DMS79 treated with DMSO at 0.1 percent for 48 hours (cell line): ENCODE measurements around the gene ABHD17C.

Source experiments
- DNase-seq: peaks from one replicate; lab custom pipeline; 2025; lab: John Stamatoyannopoulos, UW

ABHD17C gene

DNA sequence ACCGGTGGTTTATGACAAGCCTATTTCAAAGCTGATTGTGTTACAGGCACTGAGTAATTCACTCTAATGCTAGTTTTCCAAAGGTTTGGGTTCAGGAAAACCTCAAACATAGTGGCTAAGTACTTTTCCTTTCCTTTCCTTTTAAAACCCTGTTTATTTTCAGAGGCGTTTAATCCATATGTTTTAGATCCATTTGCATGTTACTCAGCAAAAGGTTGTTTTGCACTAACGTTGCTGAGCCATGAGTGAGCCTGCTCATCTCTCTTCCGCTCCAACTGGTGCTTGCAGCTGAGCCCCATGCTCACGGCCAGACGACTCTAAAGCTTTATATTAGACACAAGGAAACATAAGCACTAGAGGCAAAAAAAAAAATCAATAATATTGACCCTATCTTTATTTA is 93.4 kb downstream of the ABHD17C start:
- no peak for DNase-seq

DNA sequence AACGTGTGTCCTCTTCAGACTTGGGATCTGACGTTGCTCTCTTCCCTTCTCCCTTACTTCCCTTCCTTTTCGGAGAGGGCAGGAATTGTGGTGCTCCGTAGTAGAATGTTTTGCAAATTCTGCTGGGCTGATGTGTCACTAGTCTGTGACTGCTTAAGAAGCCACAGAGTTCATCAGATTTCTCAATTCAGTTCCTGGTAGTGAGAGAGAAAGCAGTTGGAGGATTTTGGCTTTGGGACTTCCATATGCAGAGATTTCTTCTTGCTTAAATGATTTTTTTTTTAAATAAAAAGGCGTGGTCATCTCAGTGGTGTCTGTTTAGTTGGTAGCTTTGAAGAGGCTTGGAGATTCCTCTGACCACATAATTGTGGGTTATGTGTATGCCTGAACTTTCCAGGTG is 94.2 kb downstream of the ABHD17C start:
- DNase-seq = no peak

DNA sequence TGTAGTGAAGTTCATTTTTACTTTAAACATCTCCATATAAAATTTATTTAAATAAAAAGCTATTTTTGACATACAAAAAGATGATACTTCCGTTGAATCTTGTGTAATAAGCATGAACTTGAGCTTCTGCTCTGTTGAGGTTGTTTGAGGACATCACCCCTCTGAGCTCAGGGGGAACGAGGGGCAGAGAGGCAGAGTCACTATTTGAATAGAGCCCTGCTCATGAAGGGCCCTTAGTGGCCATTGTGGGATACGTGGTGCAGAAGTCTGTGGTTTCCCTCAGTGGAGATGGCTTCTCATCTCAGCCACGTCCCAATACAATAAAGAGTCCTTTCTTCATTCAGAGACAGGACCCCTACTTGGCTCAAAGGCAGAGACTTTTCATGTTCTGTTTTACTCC is 94.7 kb downstream of the ABHD17C start:
- no peak for DNase-seq

GRCh38 chr15:80790236-80790635 is 95.1 kb downstream of the ABHD17C start:
- no peak for DNase-seq

- DNase-seq = no peak
Observed at GRCh38 chr15:80791004-80791403, 95.9 kb downstream of the ABHD17C start.

GRCh38 chr15:80796407-80796806 is 101.3 kb downstream of the ABHD17C start:
- DNase-seq = no peak

DNA sequence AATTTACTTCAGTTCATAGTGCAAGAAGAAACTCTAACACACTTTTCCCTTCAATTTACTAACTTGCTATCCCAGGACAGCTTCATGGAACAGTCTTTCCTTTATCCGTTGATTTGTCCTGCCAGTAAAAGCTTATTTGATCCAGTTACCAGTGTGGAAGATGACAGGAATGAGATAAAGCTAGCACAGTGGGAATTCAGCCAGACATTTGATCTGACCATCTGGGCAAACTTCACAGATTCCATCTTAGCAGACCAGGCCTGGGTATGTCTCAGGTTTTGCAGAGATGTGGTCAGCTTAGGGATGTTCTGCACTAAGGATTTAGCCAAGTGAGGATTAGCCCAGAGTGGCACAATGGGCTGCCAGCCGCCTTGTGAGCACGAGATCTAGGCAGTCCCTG is 103.8 kb downstream of the ABHD17C start:
- no peak for DNase-seq

GRCh38 chr15:80800067-80800466 is 105.0 kb downstream of the ABHD17C start:
- DNase-seq = no peak

DNA sequence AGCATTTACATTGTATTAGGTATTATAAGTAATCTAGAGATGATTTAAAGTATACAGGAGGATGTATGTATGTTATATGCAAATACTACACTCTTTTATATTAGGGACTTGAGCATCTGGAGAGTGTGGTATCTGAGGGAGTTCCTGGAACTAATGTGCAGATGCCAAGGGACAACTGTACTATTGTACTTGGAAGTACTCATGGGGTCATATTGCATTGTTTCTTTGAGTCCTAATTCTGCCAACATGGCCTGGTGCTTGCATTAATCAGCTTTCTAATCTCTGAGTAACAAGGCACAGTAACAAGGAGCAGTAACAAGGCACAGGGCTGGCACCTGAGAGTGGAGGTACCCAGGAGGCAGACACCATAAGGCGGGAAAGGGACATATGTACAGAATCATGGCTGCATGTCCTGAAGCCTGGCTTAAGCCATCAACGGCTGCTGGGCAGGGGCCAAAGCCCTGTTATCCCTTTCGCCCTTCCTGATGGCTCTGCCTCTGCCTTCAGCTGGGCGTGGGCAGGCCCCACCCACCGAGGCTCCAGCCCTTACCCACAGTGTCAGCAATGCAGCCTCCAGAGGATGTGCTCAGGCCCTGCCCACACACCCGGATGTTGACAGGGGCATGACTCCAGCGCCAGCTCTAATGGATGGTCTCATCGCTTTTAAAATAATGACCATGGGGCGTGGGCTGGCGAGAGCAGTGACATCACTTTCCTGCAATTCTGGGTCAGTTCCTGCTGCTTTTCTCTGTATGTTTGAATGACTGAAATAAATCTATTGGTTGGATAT is 107.0 kb downstream of the ABHD17C start:
- no peak for DNase-seq

- no peak for DNase-seq
Observed at GRCh38 chr15:80803580-80804525, 108.7 kb downstream of the ABHD17C start.

DNA sequence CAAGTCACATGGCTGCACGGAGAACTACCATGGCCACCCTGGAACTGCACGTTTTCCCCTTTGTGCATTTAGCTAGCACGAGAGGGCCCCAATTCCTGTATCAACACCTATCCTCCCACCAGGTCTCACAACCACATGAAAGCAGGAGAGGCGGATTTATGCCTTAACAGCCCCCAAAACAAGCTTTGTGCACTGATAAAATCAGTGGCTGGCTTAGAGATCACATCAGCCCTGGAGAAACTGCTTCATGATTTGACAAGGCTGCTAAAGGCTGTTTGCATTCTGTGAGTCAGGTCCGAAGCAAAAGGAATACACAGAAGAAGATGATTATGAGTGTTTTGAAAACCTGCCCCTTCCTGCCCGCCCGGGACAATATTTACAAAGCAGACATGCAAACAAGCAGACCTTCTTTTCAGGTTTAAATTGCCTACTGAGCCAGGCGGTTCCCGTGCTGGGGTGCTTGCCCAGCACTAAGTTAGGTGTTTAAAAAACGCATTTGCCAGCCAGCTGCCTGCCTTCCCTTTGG is 109.9 kb downstream of the ABHD17C start:
- DNase-seq = no peak
